SK-N-SH treated with all-trans-retinoic acid at 6 μM for 48 hours (cell line): ENCODE measurements around the gene BABAM2.
"Not testable (repeated sequence)": the region's sequence is repeated elsewhere in the genome, so short reads cannot be mapped to it uniquely, and the experiment has no call there.

Source experiments
- ATAC-seq: fragments of 200-7000 bp; cut with Tn5 transposase; 3 replicates; pipeline ENCODE4 v1.9.1; 2020; ENCODE audit warnings: mild to moderate bottlenecking, moderate library complexity
- ARNTL ChIP-seq: fragments of 450-650 bp; formaldehyde crosslinking; IDR thresholded peaks from 2 replicates; pipeline ENCODE4 v1.5.0; 2020; ENCODE audit warnings: low read depth, mild to moderate bottlenecking, moderate library complexity, borderline replicate concordance
- BACH2 ChIP-seq: fragments of 250-450 bp; sonication (Bioruptor Pico); IDR thresholded peaks from 2 replicates; pipeline ENCODE4 v1.9.0; 2021; ENCODE audit warnings: mild to moderate bottlenecking, borderline replicate concordance
- CREB5 ChIP-seq: fragments of 250-450 bp; sonication (Bioruptor Pico); IDR thresholded peaks from 2 replicates; pipeline ENCODE4 v1.5.1; 2020; ENCODE audit warnings: low read depth, mild to moderate bottlenecking, moderate library complexity
- CSDC2 ChIP-seq: fragments of 250-450 bp; sonication (Bioruptor Pico); IDR thresholded peaks from 2 replicates; pipeline ENCODE4 v1.5.0; 2020; ENCODE audit warnings: mild to moderate bottlenecking, moderate library complexity
- GLIS3 ChIP-seq: fragments of 250-450 bp; sonication (Bioruptor Pico); IDR thresholded peaks from 2 replicates; pipeline ENCODE4 v1.5.0; 2020; ENCODE audit warnings: mild to moderate bottlenecking, moderate library complexity
- ISL1 ChIP-seq: fragments of 250-450 bp; sonication (Bioruptor Pico); IDR thresholded peaks from 2 replicates; pipeline ENCODE4 v2.1.2; 2022; ENCODE audit warnings: mild to moderate bottlenecking, moderate library complexity
- OSR1 ChIP-seq: fragments of 250-450 bp; sonication (Bioruptor Pico); IDR thresholded peaks from 2 replicates; pipeline ENCODE4 v1.8.0; 2022; ENCODE audit warnings: moderate library complexity, mild to moderate bottlenecking, inconsistent platforms
- PATZ1 ChIP-seq: fragments of 250-450 bp; sonication (Bioruptor Pico); IDR thresholded peaks from 2 replicates; pipeline ENCODE4 v1.8.0; 2020; ENCODE audit warnings: mild to moderate bottlenecking, moderate library complexity, borderline replicate concordance
- PPARA ChIP-seq: fragments of 250-450 bp; sonication (Bioruptor Pico); IDR thresholded peaks from 2 replicates; pipeline ENCODE4 v1.5.0; 2020; ENCODE audit warnings: mild to moderate bottlenecking, borderline replicate concordance
- RARB ChIP-seq: fragments of 250-450 bp; sonication (Bioruptor Pico); IDR thresholded peaks from 2 replicates; pipeline ENCODE4 v1.8.0; 2021; ENCODE audit warnings: mild to moderate bottlenecking, moderate library complexity
- SNAI2 ChIP-seq: fragments of 250-450 bp; sonication (Bioruptor Pico); IDR thresholded peaks from 2 replicates; pipeline ENCODE4 v1.5.0; 2020; ENCODE audit warnings: mild to moderate bottlenecking, moderate library complexity
- TCF4 ChIP-seq: fragments of 250-450 bp; sonication (Bioruptor Pico); IDR thresholded peaks from 2 replicates; pipeline ENCODE4 v1.8.0; 2021; ENCODE audit warnings: mild to moderate bottlenecking, moderate library complexity, borderline replicate concordance
- TOX ChIP-seq: fragments of 250-450 bp; sonication (Bioruptor Pico); IDR thresholded peaks from 2 replicates; pipeline ENCODE4 v1.8.0; 2021; ENCODE audit warnings: mild to moderate bottlenecking, moderate library complexity, borderline replicate concordance
- TSHZ2 ChIP-seq: fragments of 250-450 bp; sonication (Bioruptor Pico); IDR thresholded peaks from 2 replicates; pipeline ENCODE4 v1.5.0; 2020; ENCODE audit warnings: mild to moderate bottlenecking, moderate library complexity
- ZC3H10 ChIP-seq: fragments of 250-450 bp; sonication (Bioruptor Pico); IDR thresholded peaks from 2 replicates; pipeline ENCODE4 v1.5.1; 2021; ENCODE audit warnings: mild to moderate bottlenecking, moderate library complexity
- ZFP3 ChIP-seq: fragments of 250-450 bp; sonication (Bioruptor Pico); IDR thresholded peaks from 2 replicates; pipeline ENCODE4 v1.5.0; 2020; ENCODE audit warnings: mild to moderate bottlenecking, moderate library complexity
- ZFP30 ChIP-seq: fragments of 450-650 bp; formaldehyde crosslinking; IDR thresholded peaks from 2 replicates; pipeline ENCODE4 v1.5.0; 2022; ENCODE audit warnings: mild to moderate bottlenecking, moderate library complexity
- ZNF565 ChIP-seq: fragments of 450-650 bp; formaldehyde crosslinking; conservative IDR thresholded peaks from 2 replicates; pipeline ENCODE4 v1.5.0; 2020; ENCODE audit warnings: low read depth, mild to moderate bottlenecking, moderate library complexity
- ZNF70 ChIP-seq: fragments of 450-650 bp; formaldehyde crosslinking; IDR thresholded peaks from 2 replicates; pipeline ENCODE4 v1.5.0; 2020; ENCODE audit warnings: mild to moderate bottlenecking, moderate library complexity
- ZNF8 ChIP-seq: fragments of 450-650 bp; formaldehyde crosslinking; IDR thresholded peaks from 2 replicates; pipeline ENCODE4 v1.5.0; 2020; ENCODE audit warnings: mild to moderate bottlenecking, moderate library complexity

The BABAM2 gene

GRCh38 chr2:28248511-28248910 lies 358.0 kb downstream of the BABAM2 start:
- ATAC-seq: no peak
- TF ChIP-seq ZNF70 (CRISPR knock-in tag) (no peak), TOX (CRISPR knock-in tag) (no peak), PPARA (CRISPR knock-in tag) (no peak), ZC3H10 (CRISPR knock-in tag) (no peak), ZFP3 (CRISPR knock-in tag) (no peak), RARB (no peak), TCF4 (CRISPR knock-in tag) (no peak)

GRCh38 chr2:28250006-28250405 lies 359.5 kb downstream of the BABAM2 start:
- ATAC-seq: peak; percentile 98
- TF ChIP-seq PATZ1 (CRISPR knock-in tag): no peak
- TF ChIP-seq GLIS3: no peak

- no peak for ATAC-seq
- TF ChIP-seq ARNTL: no peak
- no peak for TF ChIP-seq OSR1 (CRISPR knock-in tag)
- TF ChIP-seq TSHZ2 (CRISPR knock-in tag): no peak
- no peak for TF ChIP-seq ZNF565
- TF ChIP-seq ZFP30 (CRISPR knock-in tag): no peak
- no peak for TF ChIP-seq ISL1 (CRISPR knock-in tag)
These were observed 360.8 kb downstream of the BABAM2 start for GRCh38 chr2:28251337-28251736.

GRCh38 chr2:28252311-28252710 lies 361.8 kb downstream of the BABAM2 start:
- TF ChIP-seq CREB5 (CRISPR knock-in tag): no peak
- TF ChIP-seq ISL1 (CRISPR knock-in tag): no peak
- TF ChIP-seq ARNTL: no peak
- no peak for TF ChIP-seq ZNF70 (CRISPR knock-in tag)
- TF ChIP-seq TOX (CRISPR knock-in tag): no peak
- ATAC-seq: no peak

GRCh38 chr2:28253543-28253942 lies 363.0 kb downstream of the BABAM2 start:
- no peak for TF ChIP-seq ZNF565
- no peak for TF ChIP-seq ZFP3 (CRISPR knock-in tag)
- TF ChIP-seq ZFP30 (CRISPR knock-in tag): no peak
- no peak for TF ChIP-seq ZNF8 (CRISPR knock-in tag)
- TF ChIP-seq OSR1 (CRISPR knock-in tag): no peak
- no peak for TF ChIP-seq CSDC2 (CRISPR knock-in tag)
- ATAC-seq: no peak

GRCh38 chr2:28255231-28255630 lies 364.7 kb downstream of the BABAM2 start:
- ATAC-seq: not testable (repeated sequence)

GRCh38 chr2:28257182-28257581 lies 366.7 kb downstream of the BABAM2 start:
- no peak for TF ChIP-seq GLIS3
- TF ChIP-seq BACH2 (CRISPR knock-in tag): no peak
- no peak for TF ChIP-seq ZNF565
- no peak for TF ChIP-seq CSDC2 (CRISPR knock-in tag)
- TF ChIP-seq ZFP3 (CRISPR knock-in tag): no peak
- TF ChIP-seq SNAI2 (CRISPR knock-in tag): no peak
- no peak for TF ChIP-seq ZNF8 (CRISPR knock-in tag)
- ATAC-seq: no peak

GRCh38 chr2:28259226-28259625 lies 368.7 kb downstream of the BABAM2 start:
- not testable (repeated sequence) for ATAC-seq
